ENCODE data around the gene PIH1D1. TPM values are rescaled to one million over a fixed set of nuclear protein-coding genes. Genes with fewer than 3 reads are reported as not detected.

The PIH1D1 gene
- polyA plus RNA-seq (ENCODE audit: insufficient read length in 10 of 10), result 10 to 100 TPM; 34.6 to 51.9 (median 37.9) TPM
- long read RNA-seq, donor 1, transcript PIH1D1-201 (9 exons, 1,192 nt), result major isoform, 13 of 14 reads
- long read RNA-seq, donor 1, partial matches to known transcripts, result 0 of 14 reads
- long read RNA-seq, donor 1, other reads (novel, unspliced or antisense), result 0 of 14 reads
- long read RNA-seq, donor 2, transcript PIH1D1-201 (9 exons, 1,192 nt), result major isoform, 6 of 10 reads
- long read RNA-seq, donor 2, partial matches to known transcripts, result 0 of 10 reads
- long read RNA-seq, donor 2, other reads (novel, unspliced or antisense), result 0 of 10 reads
- long read RNA-seq, donor 3, result 0 reads
- long read RNA-seq, donor 4, transcript PIH1D1-201 (9 exons, 1,192 nt), result major isoform, 8 of 10 reads
- long read RNA-seq, donor 4, partial matches to known transcripts, result 0 of 10 reads
- long read RNA-seq, donor 4, other reads (novel, unspliced or antisense), result 0 of 10 reads
- long read RNA-seq, donor 5, transcript PIH1D1-201 (9 exons, 1,192 nt), result major isoform, 10 of 3,223 reads
- long read RNA-seq, donor 5, partial matches to known transcripts, result 2,940 of 3,223 reads
- long read RNA-seq, donor 5, other reads (novel, unspliced or antisense), result 264 of 3,223 reads
- long read RNA-seq, donor 6, transcript PIH1D1-201 (9 exons, 1,192 nt), result major isoform, 11 of 19 reads
- long read RNA-seq, donor 6, transcript PIH1D1-223 (2 exons, 474 nt), result minor isoform, 5 of 19 reads
- long read RNA-seq, donor 6, partial matches to known transcripts, result 0 of 19 reads
- long read RNA-seq, donor 6, other reads (novel, unspliced or antisense), result 0 of 19 reads
- long read RNA-seq, donor 7, transcript PIH1D1-201 (9 exons, 1,192 nt), result major isoform, 5 of 12 reads
- long read RNA-seq, donor 7, partial matches to known transcripts, result 0 of 12 reads
- long read RNA-seq, donor 7, other reads (novel, unspliced or antisense), result 0 of 12 reads
- long read RNA-seq, donor 8, transcript PIH1D1-201 (9 exons, 1,192 nt), result major isoform, 10 of 14 reads
- long read RNA-seq, donor 8, partial matches to known transcripts, result 0 of 14 reads
- long read RNA-seq, donor 8, other reads (novel, unspliced or antisense), result 0 of 14 reads
- long read RNA-seq, donor 9, partial matches to known transcripts, result 18 of 23 reads
- long read RNA-seq, donor 9, other reads (novel, unspliced or antisense), result 0 of 23 reads

DNA sequence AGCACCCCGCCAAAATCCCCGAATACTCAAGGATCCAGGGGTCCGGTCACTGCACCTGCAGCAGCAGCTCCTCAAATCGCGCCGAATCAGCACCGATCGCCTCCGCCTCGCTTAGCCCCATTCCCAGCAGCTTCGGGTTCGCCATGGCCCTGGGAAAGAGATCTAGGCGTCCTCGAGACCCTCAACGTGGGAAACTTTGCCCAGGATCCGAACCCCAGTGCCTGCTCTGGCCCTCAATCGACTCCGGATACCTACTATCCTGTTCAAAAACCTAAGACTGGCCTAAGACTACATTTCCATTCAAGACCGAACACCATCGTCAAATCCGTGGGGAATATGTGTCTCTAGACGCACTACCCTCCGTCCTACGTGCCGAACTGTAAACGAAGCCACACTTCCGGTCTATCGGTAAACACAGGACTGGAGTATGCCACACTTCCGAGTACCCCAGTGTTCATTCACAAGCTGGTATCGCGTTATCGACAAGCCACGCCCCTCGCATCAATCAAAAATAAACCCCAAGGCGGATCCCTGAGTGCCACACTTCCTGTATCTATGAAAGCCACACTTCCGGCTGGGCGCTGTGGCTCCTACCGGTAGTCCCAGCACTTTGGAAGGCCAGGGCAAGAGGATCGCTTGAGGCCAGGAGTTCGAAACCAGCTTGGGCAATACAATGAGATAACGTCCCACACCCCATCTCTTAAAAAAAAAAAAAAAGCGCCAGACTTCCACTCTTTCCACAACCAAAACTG is at the start of gene PIH1D1:
TSS of gene PIH1D1 (minus strand) at position 385 of the 752 bp plus-strand sequence. CDS start at position 145, 240 bp downstream.
- peak; percentile 97 to 99 (median 98) for DNase-seq

DNA sequence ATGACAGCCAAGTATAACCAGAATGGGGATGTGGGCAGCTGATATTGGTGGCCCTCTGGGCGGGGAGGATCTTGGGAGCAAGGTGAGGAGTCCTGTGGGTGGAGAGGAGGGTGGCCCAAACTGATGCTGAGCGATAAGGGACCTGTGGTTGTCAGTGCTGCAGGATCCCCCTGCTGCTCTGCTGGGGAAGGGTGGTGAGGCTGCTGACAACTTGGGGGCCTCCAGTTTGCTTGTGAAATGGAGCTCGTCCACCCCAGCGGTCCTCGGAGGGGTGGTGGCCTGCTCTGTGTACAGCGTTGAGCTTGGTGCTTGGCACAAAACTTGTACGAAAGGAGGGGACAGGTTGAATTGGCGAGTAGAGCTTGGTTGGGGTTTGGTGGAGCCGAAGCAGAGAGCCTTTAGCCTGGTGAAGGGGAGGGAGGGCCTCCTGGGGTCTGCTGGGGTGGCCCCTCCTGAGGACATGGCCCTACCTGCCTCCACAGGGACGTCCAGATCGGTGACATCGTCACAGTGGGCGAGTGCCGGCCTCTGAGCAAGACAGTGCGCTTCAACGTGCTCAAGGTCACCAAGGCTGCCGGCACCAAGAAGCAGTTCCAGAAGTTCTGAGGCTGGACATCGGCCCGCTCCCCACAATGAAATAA is 47.5 kb upstream of the PIH1D1 start:
- no peak for DNase-seq

DNA sequence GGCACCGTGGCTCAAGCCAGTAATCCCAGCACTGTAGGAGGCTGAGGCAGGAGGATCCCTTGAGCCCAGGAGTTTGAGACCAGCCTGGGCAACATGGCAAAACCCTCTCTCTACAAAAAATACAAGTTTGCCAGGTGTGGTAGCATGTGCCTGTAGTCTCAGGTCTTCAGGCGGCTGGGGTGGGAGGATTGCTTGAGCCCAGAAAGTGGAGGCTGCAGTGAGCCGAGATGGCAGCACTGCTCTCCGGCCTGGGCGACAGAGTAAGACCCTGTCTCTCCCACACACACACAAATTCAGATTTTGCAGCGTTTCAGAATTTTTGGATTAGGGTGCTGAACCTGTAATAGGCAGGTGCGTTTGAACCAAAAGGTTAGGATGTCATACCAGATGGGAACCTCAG is 46.9 kb upstream of the PIH1D1 start:
- DNase-seq, result no peak

DNA sequence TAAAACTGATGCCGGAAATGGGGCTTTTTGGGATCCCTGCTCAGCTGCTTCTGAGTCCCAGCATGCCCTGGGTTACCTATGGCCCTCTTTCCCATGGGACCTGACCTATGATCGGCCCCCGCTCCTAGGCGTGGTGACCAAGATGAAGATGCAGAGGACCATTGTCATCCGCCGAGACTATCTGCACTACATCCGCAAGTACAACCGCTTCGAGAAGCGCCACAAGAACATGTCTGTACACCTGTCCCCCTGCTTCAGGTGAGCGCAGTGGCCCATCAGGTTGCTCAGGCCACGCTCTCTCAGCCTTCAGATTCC is 46.1 kb upstream of the PIH1D1 start:
- no peak for DNase-seq

DNA sequence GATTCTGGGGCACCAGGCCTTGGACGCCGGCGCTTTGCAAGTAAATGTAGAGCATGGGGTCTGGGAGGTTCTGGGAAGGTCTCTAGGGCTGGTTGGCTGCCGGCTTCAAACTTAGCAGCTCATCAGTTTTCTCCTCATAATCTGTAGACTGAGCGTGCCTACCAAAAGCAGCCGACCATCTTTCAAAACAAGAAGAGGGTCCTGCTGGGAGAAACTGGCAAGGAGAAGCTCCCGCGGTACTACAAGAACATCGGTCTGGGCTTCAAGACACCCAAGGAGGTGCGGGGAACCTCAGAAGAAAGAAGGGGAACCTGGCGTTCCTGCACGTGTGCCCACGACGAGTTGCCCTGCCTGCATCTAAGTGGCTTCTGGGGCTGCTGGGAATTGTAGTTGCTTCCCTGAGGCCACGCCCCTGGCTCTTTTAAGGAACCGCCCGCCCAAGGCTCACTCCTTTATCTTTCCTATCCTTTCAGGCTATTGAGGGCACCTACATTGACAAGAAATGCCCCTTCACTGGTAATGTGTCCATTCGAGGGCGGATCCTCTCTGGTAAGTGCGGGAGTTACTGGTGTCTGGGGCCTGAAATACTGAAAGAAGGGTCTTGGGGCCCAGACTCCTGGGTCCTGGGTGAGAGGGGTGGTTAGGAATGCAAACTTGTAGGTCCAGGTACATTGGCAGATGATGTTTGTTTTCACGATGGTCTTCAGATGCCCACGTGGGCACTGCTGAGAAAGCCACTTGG is 45.6 kb upstream of the PIH1D1 start:
- peak in 1 of 3 donors; percentile 74 for DNase-seq

DNA sequence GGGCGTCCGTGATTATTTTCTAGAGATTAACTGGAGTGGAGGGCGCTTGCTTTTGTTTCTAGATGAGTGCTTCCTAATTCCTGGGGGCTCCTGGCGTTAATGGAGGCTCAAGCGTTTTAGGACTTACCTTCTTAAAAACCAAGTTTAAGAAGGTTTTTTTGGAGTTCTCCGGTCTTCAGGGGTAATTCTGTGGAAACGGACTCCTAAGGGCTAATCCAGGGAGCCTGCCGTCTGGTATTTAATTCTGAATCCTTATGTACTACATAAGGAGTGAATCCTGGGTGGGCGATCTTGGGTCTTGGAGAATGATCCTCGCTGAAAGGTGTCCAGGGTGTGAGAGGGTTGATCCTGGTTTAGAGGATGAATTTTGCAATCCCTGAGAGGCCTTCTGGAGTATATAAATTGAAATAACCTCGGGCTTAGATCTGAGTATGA is 45.0 kb upstream of the PIH1D1 start:
- DNase-seq, result no peak

DNA sequence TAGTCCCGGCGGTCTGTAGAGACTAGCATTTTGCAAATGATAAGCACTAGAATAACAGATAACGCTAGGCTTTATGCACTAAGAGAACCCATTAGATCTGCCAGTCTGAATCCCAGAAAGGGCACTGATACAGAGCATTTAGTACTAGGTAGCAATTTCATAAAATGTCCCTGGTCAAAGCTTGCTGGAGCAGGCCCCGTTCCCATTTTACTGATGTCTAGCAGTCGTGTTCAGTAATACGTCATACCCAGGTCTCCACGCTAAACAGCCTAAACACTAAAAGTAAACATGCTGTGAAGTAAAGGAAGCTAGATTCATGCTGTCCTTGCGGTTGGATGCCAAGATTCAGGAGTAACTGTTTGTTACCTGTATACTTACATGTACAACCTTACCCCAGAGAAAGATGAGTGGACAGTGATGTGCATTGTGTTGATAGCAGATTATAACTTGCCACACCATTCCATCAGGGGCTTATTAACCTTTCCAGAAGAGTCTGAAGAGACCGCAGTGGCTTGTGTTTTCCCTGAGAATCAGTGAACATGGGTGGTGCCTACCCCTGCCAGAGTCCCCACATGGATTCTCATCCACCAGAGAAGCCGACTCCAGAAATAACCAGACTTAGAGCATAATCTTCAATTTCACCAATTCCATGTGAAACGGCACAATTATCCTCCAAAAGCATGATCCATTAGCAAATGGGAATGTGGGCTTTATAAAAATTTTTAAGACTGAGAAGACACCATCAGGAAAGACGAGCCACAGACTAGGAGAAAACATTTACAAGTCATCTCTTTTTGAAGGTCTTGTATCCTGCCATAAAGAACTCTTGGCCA is 41.2 kb upstream of the PIH1D1 start:
- DNase-seq, result no peak

DNA sequence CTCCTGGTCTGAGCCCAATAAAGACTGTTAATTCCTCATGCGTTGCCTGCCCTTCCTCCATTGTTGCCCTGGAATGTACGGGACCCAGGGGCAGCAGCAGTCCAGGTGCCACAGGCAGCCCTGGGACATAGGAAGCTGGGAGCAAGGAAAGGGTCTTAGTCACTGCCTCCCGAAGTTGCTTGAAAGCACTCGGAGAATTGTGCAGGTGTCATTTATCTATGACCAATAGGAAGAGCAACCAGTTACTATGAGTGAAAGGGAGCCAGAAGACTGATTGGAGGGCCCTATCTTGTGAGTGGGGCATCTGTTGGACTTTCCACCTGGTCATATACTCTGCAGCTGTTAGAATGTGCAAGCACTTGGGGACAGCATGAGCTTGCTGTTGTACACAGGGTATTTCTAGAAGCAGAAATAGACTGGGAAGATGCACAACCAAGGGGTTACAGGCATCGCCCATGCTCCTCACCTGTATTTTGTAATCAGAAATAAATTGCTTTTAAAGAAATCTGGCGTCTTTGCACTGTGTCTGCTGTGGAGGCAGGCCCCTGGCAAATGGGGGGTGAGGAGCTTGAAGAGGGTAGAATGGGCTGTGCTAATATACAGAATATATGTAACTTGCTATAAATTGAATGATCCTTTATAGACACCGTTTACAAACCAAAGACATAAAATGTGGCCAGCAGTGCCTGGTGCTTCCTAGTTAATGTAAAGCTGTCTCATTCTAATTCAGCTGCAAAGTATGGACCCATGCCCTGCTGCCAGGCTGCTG is 40.4 kb upstream of the PIH1D1 start:
- no peak for DNase-seq

DNA sequence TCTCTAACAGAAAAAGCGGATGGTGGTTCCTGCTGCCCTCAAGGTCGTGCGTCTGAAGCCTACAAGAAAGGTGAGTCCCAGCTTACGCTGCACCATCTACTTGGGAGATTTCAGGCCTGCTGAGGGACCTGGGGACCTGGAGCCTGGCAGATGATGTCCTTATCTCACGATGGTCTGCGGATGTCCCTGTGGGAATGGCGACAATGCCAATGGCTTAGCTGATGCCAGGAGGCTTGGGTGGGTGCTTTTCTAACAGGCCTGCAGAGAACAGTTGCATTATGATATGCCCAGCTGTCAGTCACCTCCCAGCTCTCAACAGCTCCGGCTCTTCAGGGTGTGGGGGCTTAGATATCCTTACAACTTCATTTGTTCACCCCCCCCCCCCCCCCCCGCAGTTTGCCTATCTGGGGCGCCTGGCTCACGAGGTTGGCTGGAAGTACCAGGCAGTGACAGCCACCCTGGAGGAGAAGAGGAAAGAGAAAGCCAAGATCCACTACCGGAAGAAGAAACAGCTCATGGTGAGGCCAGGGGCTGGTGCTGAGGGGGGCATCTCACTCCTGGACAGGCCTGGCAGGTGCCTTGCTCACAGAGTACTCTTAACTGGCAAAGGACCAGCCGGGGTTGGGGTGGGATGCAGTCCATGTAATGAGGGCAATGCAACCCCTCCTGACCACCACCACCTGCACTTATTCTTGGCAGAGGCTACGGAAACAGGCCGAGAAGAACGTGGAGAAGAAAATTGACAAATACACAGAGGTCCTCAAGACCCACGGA is 39.6 kb upstream of the PIH1D1 start:
- DNase-seq, result no peak

DNA sequence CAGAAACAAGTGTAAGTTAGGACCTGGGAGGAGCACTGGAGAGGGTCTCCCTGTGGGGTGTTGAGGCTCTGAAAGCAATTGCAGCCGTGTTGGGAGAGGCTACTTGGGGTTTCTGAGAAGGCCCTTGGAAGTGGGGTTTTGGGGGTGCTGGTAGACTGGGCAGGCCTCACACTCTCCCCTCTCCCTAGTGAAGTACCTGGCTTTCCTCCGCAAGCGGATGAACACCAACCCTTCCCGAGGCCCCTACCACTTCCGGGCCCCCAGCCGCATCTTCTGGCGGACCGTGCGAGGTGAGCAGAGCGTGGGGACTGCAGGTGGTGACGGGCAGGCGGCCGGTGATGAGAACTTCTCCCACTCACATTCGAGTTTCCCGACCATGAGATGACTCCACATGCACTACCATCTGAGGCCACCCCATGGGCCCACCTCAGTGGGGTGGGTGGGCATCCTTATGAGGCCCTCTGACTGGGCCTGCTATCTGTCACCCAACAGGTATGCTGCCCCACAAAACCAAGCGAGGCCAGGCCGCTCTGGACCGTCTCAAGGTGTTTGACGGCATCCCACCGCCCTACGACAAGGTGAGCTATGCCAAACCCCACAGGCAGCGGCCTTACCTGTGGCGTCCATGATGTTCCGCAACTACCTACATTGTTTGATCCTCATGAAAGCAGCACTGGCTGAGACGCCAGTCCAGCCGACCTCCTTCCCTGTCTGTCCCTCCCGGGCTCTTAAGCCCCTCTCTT is 38.8 kb upstream of the PIH1D1 start:
- no peak for DNase-seq

DNA sequence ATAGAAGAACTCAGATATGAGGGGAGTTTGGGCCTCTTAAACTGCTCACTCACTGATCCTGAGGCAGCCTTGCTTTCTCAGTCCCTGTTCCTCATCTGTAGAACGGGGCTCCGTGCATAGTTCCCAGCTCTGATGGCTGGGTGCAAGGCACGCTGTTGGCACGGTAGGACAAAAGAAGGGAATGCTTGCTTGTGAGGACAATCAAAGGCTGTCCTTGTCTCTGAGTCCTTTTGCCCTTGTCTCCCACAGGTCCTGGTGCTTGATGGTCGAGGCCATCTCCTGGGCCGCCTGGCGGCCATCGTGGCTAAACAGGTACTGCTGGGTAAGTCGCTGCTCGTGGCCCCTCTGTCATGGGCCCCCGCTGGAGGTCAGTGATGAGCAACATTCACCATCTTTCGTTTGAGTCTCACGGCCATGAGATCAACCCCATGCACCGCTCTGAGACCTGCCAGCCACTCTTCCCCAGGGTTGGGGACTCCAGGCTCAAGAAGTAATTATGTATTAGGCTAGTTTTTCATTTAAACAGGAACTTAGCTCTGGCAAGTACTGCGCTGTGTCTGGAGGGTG is 38.1 kb upstream of the PIH1D1 start:
- DNase-seq, result no peak

DNA sequence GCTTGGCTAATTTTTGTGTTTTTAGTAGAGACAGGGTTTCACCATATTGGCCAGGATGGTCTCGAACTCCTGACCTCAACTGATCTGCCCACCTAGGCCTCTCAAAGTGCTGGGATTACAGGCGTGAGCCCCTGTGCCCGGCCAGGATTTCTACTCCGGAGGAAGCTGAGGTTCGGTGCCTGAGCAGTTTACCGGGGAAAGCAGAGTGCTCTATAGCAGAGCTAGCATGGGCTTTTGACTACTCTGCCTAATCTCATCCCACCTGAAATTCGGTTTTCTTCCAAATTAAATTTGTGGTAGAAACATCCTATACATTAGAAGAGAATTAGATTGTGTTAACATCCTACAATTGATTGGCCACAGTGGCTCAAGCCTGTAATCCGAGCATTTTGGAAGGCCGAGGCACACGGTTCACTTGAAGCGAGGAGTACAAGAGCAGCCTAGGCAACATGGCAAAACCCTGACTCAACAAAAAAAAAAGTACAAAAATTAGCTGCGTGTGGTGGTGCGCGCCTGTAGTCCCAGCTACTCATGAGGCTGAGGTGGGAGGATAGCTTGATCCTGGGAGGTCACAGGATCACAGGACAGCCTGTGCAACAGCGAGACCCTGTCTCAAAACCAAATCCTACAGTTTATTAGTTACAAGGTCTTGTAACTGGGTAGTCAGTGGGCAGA is 37.4 kb upstream of the PIH1D1 start:
- DNase-seq, result no peak

DNA sequence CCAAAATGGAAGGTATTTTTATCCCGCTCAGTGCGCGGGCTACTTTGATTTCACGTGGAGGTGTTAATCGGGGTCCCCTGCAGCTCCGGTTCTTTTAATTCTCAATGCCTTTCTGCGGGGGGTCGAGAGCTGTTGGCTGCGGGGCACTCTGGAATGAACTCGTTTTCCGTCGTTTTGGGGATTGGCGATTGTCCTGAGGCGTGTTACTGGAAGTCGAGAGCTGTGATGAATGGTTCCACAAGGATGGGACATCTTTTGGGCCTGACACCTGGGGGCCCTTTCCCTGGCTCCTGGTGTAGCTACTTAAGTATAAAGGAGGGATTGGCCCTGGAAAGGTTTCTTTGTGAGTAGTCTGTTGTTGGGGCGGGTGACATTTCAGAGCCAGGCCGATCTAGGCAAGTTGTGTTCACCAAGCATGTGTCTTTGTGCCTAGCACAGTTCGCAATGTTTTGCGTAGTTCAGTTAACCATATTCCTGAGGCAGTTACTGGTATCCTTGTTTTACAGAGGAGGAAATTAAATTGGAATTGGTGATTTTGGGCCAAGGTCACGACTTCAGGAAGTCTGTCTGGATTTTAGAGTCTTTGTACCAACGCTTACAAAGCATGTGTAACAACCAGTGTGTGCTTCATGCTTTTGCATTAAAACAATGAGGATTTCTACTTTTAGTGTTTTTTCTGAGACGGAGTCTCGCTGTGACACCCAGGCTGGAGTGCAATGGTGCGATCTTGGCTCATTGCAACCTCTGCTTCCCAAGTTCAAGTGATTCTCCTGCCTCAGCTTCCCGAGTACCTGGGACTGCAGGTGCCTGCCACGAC is 36.6 kb upstream of the PIH1D1 start:
- no peak for DNase-seq

DNA sequence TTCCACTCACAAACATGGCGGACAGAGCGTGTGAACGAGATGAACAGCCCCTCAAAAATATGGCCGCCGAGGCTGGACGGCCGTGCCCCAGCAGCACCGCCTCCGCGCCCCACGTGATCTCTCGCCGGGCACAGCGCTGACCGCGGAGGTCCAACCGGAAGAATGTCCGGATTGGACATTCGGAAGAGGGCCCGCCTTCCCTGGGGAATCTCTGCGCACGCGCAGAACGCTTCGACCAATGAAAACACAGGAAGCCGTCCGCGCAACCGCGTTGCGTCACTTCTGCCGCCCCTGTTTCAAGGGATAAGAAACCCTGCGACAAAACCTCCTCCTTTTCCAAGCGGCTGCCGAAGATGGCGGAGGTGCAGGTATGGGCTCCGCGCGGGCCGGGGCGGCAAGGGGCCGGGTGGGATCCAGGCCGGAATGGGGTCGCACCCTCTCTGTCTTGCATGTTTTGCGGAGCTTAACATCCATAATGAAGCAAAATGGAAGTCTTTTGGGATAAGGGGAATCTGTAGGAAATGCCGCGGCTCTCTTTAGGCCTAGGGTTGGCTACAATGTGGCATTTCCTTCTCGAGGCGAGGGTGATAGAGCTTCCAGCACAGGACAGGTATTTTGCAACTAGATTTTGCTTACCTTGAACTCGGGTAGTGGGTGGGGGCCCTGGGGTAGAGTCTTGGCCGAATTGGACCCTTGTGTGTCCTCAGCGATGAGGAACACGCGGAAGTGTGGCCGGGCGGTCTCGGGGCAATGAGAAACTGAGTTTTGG is 35.8 kb upstream of the PIH1D1 start, which contains the start of gene RPL13A:
TSS of gene RPL13A (plus strand) at position 332 of the 769 bp plus-strand sequence. CDS start at position 354, 22 bp downstream.
- DNase-seq, result peak; percentile 100
